HCT116 (cell line): Measurements from ENCODE around the gene FBXL7. TPM values are rescaled to one million over a fixed set of nuclear protein-coding genes. Genes with fewer than 3 reads are reported as not detected.

Experiments used
- ATAC-seq: fragments of 200-7000 bp; cut with Tn5 transposase; 2 replicates; pipeline ENCODE4 v1.9.1; 2020; ENCODE audit warnings: mild to moderate bottlenecking, moderate library complexity
- BruUV-seq: library from RNA; stranded (reverse); fragments of 400-500 nt; replicated peaks from 2 replicates; lab custom pipeline; 2021; lab: Mats Ljungman, UMichigan
- CTCF ChIA-PET: fragments of 300-600 bp; sonication (Branson Sonifier 250); formaldehyde crosslinking; loops from one replicate; lab custom pipeline; 2021; ENCODE audit warnings: antibody characterized with exemption; lab: Charles Lee
- POLR2A ChIA-PET: fragments of 300-600, 350-600 bp; sonication (Branson Sonifier 250); formaldehyde crosslinking; loops from one replicate; lab custom pipeline; 2021; ENCODE audit warnings: antibody characterized with exemption; lab: Charles Lee
- RAD21 ChIA-PET, 2 experiments: fragments of 300-600 bp; sonication (Branson Sonifier 250); formaldehyde crosslinking; loops; one replicate each; lab custom pipeline; 2023; ENCODE audit warnings: low total read pairs in 2 of 2; ENCODE audit not compliant: uncharacterized antibody in 2 of 2, unreplicated experiment in 2 of 2, low non-redundant PET in 1 of 2; lab: Charles Lee
- DNase-seq: peaks from one replicate; pipeline ENCODE4 v3.0.0-alpha.2; 2010; ENCODE audit warnings: low read depth, low spot score
- H2AFZ ChIP-seq: fragments of 200-600 bp; shearing (Covaris generic), sonication (generic); 2 replicates; pipeline ENCODE4 v1.6.1; 2017; ENCODE audit warnings: low read depth, mixed run types, mixed read lengths, antibody characterized with exemption, low read length; ENCODE audit not compliant: poor library complexity, severe bottlenecking
- H3K27ac ChIP-seq: 2 replicates; pipeline ENCODE4 v1.5.1; 2012; ENCODE audit warnings: low read depth, low read length
- H3K27me3 ChIP-seq: fragments of 200-600 bp; sonication (generic); 2 replicates; pipeline ENCODE4 v1.6.1; 2016; ENCODE audit warnings: mixed run types, low read length, mixed read lengths; ENCODE audit not compliant: insufficient read depth
- H3K36me3 ChIP-seq, 2 experiments: fragments of 200-500 bp in 1 of 2; fragments of 200-600 bp in 1 of 2; sonication (Bioruptor generic) in 1 of 2; sonication (generic) in 1 of 2; 2 replicates each; pipeline versions ENCODE4 v1.5.1 to v1.6.1; 2014 to 2016; ENCODE audit warnings: low read length in 2 of 2, inconsistent platforms in 1 of 2, mixed read lengths in 1 of 2, mixed run types in 1 of 2; ENCODE audit not compliant: insufficient read depth in 2 of 2, control insufficient read depth in 1 of 2
- H3K4me1 ChIP-seq, 2 experiments: fragments of 200-600 bp in 1 of 2; sonication (generic) in 1 of 2; 2 replicates each; pipeline versions ENCODE4 v1.5.1 to v1.6.1; 2012 to 2017; ENCODE audit warnings: low read length in 2 of 2, inconsistent platforms in 1 of 2, mild to moderate bottlenecking in 1 of 2, mixed read lengths in 1 of 2, mixed run types in 1 of 2, moderate library complexity in 1 of 2; ENCODE audit not compliant: insufficient read depth in 2 of 2, control insufficient read depth in 1 of 2
- H3K4me2 ChIP-seq: fragments of 200-600 bp; sonication (generic); 2 replicates; pipeline ENCODE4 v1.6.1; 2017; ENCODE audit warnings: mixed run types, low read length, mixed read lengths
- H3K4me3 ChIP-seq, 2 experiments: fragments of 200-600 bp in 1 of 2; sonication (generic) in 1 of 2; replicated peaks in 1 of 2; 2 replicates each; pipeline ENCODE4 v1.5.1; 2011 to 2016; ENCODE audit warnings: low read length in 2 of 2, control low read depth in 1 of 2, low read depth in 1 of 2, mild to moderate bottlenecking in 1 of 2, mixed read lengths in 1 of 2, mixed run types in 1 of 2
- H3K79me2 ChIP-seq: fragments of 200-600 bp; sonication (generic); 2 replicates; pipeline ENCODE4 v1.6.1; 2017; ENCODE audit warnings: mild to moderate bottlenecking, mixed run types, low read length, moderate library complexity, mixed read lengths; ENCODE audit not compliant: insufficient read depth
- H3K9ac ChIP-seq: fragments of 200-600 bp; sonication (generic); 2 replicates; pipeline ENCODE4 v1.6.1; 2016; ENCODE audit warnings: low read length, mixed read lengths
- H3K9me2 ChIP-seq: fragments of 200-600 bp; sonication (generic), shearing (Covaris generic); 2 replicates; pipeline ENCODE4 v1.6.1; 2017; ENCODE audit warnings: mixed run types, mild to moderate bottlenecking, moderate library complexity; ENCODE audit not compliant: insufficient read depth
- H3K9me3 ChIP-seq, 2 experiments: fragments of 200-500 bp in 1 of 2; fragments of 200-600 bp in 1 of 2; sonication (Bioruptor generic) in 1 of 2; sonication (generic) in 1 of 2; 2 replicates each; pipeline ENCODE4 v1.6.1; 2014 to 2017; ENCODE audit warnings: low read length in 2 of 2, mixed read lengths in 2 of 2, inconsistent platforms in 1 of 2, low read depth in 1 of 2, mild to moderate bottlenecking in 1 of 2, mixed run types in 1 of 2, moderate library complexity in 1 of 2; ENCODE audit not compliant: control insufficient read depth in 1 of 2, insufficient read depth in 1 of 2
- H4K20me1 ChIP-seq: fragments of 200-600 bp; sonication (generic), shearing (Covaris generic); 2 replicates; pipeline ENCODE4 v1.6.1; 2017; ENCODE audit warnings: mixed run types, mild to moderate bottlenecking, moderate library complexity; ENCODE audit not compliant: insufficient read depth
- CBX3 ChIP-seq: IDR thresholded peaks from 2 replicates; pipeline ENCODE4 v1.6.1; 2012; ENCODE audit warnings: low read depth
- CEBPB ChIP-seq: IDR thresholded peaks from 2 replicates; pipeline ENCODE4 v1.6.1; 2012; ENCODE audit warnings: low read depth
- EGR1 ChIP-seq: IDR thresholded peaks from 2 replicates; pipeline ENCODE4 v1.6.1; 2012; ENCODE audit warnings: low read depth
- EZH2 ChIP-seq: fragments of 200-600 bp; sonication (generic); IDR thresholded peaks from 2 replicates; pipeline ENCODE4 v1.6.1; 2017; ENCODE audit warnings: antibody characterized with exemption, mixed run types
- JUND ChIP-seq: IDR thresholded peaks from 2 replicates; pipeline ENCODE4 v1.6.1; 2012
- POLR2A ChIP-seq: IDR thresholded peaks from 2 replicates; pipeline ENCODE4 v1.7.0; 2011; ENCODE audit warnings: borderline replicate concordance; ENCODE audit not compliant: insufficient read depth, insufficient read length; ENCODE audit errors: extremely low read depth
- POLR2AphosphoS5 ChIP-seq: IDR thresholded peaks from 2 replicates; pipeline ENCODE4 v1.6.1; 2011; ENCODE audit warnings: mild to moderate bottlenecking, low read depth, low read length, moderate library complexity
- RAD21 ChIP-seq: IDR thresholded peaks from 2 replicates; pipeline ENCODE4 v1.6.1; 2012; ENCODE audit warnings: low read depth, mild to moderate bottlenecking
- SP1 ChIP-seq: IDR thresholded peaks from 2 replicates; pipeline ENCODE4 v1.6.1; 2012; ENCODE audit warnings: low read depth
- YY1 ChIP-seq: IDR thresholded peaks from 2 replicates; pipeline ENCODE4 v1.6.1; 2011; ENCODE audit warnings: low read length, low read depth, moderate library complexity, mild to moderate bottlenecking; ENCODE audit not compliant: insufficient replicate concordance; ENCODE audit errors: extremely low read depth
- ZFX ChIP-seq: fragments of 450-650 bp; IDR thresholded peaks from 2 replicates; pipeline ENCODE4 v1.6.1; 2017
- intact Hi-C: fragments of 100-400 bp; cut with micrococcal nuclease; formaldehyde crosslinking; loops from 2 replicates; pipeline ENCODE4 v1.10.0; 2022
- total RNA-seq: library from RNA; stranded (reverse); gene quantifications from one replicate; pipeline ENCODE4 v1.2.1, GENCODE V29; 2021; ENCODE audit not compliant: unreplicated experiment
- TF ChIP-seq, protein P1 (sequence below): IDR thresholded peaks from 2 replicates; pipeline ENCODE4 v1.6.1; 2012; ENCODE audit warnings: low read depth
- TF ChIP-seq, protein P2 (sequence below): IDR thresholded peaks from 2 replicates; pipeline ENCODE4 v1.6.1; 2011; ENCODE audit warnings: mild to moderate bottlenecking, low read length, moderate library complexity; ENCODE audit not compliant: insufficient replicate concordance; ENCODE audit errors: extremely low read depth

FBXL7 gene
- total RNA-seq, 1 experiment from 2014 or later, result 0.05 TPM

DNA sequence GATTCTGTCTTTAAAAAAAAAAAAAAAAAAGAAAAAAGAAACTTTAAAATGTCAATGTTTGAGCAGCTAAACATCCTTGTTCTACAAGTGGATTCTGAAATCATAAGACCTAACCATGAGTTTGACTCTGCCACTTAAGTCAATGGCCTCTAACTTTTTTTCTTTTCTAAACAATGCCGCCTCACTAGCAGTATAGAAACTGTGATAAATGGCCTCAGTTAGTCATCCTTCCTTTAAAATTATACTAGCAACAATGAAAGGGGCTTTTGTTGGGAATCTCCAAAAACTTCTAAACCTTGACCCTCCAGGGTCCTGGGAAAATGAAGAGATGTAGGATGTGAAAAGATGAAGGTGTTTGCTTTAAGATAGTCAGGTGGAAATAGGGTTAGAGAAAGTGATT lies 71.1 kb downstream of the FBXL7 start:
- DNase-seq (no peak), ATAC-seq (no peak)
- BruUV-seq, result no TSS peak
- Histone ChIP-seq H3K9ac (no peak overlapping the region), H3K9me3 (no peaks in the 10 kb centered on the region; a peak in 2 of 4 replicates), H2AFZ (no peak overlapping the region), H3K4me3 (no peak overlapping the region), H3K27ac (no peak overlapping the region), H3K36me3 (no peaks in the 10 kb centered on the region), H3K79me2 (no peaks in the 10 kb centered on the region), H3K9me2 (no peaks in the 10 kb centered on the region), H3K4me2 (no peak overlapping the region)
- ChIA-PET RAD21 (no interaction called here), POLR2A (no interaction called here)
- TF ChIP-seq ZFX (no peak), POLR2AphosphoS5 (no peak), JUND (no peak), CEBPB (no peak), POLR2A (no peak), EGR1 (no peak), RAD21 (no peak), YY1 (no peak), EZH2 (no peak), SP1 (no peak), CBX3 (no peak)
- TF ChIP-seq, protein P1, sequence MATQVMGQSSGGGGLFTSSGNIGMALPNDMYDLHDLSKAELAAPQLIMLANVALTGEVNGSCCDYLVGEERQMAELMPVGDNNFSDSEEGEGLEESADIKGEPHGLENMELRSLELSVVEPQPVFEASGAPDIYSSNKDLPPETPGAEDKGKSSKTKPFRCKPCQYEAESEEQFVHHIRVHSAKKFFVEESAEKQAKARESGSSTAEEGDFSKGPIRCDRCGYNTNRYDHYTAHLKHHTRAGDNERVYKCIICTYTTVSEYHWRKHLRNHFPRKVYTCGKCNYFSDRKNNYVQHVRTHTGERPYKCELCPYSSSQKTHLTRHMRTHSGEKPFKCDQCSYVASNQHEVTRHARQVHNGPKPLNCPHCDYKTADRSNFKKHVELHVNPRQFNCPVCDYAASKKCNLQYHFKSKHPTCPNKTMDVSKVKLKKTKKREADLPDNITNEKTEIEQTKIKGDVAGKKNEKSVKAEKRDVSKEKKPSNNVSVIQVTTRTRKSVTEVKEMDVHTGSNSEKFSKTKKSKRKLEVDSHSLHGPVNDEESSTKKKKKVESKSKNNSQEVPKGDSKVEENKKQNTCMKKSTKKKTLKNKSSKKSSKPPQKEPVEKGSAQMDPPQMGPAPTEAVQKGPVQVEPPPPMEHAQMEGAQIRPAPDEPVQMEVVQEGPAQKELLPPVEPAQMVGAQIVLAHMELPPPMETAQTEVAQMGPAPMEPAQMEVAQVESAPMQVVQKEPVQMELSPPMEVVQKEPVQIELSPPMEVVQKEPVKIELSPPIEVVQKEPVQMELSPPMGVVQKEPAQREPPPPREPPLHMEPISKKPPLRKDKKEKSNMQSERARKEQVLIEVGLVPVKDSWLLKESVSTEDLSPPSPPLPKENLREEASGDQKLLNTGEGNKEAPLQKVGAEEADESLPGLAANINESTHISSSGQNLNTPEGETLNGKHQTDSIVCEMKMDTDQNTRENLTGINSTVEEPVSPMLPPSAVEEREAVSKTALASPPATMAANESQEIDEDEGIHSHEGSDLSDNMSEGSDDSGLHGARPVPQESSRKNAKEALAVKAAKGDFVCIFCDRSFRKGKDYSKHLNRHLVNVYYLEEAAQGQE, result no peak
- TF ChIP-seq, protein P2, sequence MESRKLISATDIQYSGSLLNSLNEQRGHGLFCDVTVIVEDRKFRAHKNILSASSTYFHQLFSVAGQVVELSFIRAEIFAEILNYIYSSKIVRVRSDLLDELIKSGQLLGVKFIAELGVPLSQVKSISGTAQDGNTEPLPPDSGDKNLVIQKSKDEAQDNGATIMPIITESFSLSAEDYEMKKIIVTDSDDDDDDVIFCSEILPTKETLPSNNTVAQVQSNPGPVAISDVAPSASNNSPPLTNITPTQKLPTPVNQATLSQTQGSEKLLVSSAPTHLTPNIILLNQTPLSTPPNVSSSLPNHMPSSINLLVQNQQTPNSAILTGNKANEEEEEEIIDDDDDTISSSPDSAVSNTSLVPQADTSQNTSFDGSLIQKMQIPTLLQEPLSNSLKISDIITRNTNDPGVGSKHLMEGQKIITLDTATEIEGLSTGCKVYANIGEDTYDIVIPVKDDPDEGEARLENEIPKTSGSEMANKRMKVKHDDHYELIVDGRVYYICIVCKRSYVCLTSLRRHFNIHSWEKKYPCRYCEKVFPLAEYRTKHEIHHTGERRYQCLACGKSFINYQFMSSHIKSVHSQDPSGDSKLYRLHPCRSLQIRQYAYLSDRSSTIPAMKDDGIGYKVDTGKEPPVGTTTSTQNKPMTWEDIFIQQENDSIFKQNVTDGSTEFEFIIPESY, result no peak
- TF ChIP-seq, all 23 proteins: peak for 0
- H3K4me1 ChIP-seq, result no peaks in the 10 kb centered on the region
- CTCF ChIA-PET, result no interaction called here
- H3K27me3 ChIP-seq, result no peaks in the 10 kb centered on the region
- intact Hi-C loops, result no loop called here
- no peaks in the 10 kb centered on the region for H4K20me1 ChIP-seq
